IMR-90 (cell line): Measurements from ENCODE around the gene NELFE.
A peak's percentile ranks its signal among the peaks of the same experiment; 100 is the strongest.

Source experiments
- FOS ChIP-seq: fragments of 150-350 bp; IDR thresholded peaks from 2 replicates; pipeline ENCODE4 v1.6.1; 2016; ENCODE audit warnings: low read depth, low read length
- MAFK ChIP-seq: IDR thresholded peaks from 2 replicates; pipeline ENCODE4 v1.6.1; 2012; ENCODE audit warnings: low read depth, low read length, improper control_type of control experiment
- POLR2A ChIP-seq: IDR thresholded peaks from 2 replicates; pipeline ENCODE4 v1.6.1; 2012; ENCODE audit warnings: mild to moderate bottlenecking, low read depth, low read length
- RAD21 ChIP-seq: IDR thresholded peaks from 2 replicates; pipeline ENCODE4 v1.6.1; 2012; ENCODE audit warnings: low read length, improper control_type of control experiment
- TF ChIP-seq, protein P1 (sequence below): conservative IDR thresholded peaks from 2 replicates; pipeline ENCODE4 v1.5.1; 2012; ENCODE audit warnings: mild to moderate bottlenecking, low read depth, low read length, improper control_type of control experiment

DNA sequence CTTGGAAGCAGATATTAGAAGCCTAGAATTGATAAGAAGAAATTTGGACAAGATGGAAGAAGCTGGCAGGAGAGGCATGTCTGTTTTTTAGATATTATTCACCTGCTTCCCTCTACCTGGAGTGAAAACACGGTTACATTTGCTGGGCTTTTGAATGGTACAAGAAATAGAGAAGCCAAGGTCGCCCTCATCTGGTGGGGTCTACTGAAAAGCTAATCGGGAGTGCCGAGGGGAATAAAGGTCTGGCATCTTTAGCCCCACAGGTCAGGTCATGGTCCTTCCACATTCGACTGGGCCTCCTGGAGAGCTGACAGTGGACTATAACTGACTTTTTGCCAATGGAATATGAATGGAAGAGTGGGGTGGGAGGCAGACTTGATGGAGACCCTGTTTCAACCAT, 35.8 kb downstream of the NELFE start:
- no peak for TF ChIP-seq POLR2A
- TF ChIP-seq, protein P1, sequence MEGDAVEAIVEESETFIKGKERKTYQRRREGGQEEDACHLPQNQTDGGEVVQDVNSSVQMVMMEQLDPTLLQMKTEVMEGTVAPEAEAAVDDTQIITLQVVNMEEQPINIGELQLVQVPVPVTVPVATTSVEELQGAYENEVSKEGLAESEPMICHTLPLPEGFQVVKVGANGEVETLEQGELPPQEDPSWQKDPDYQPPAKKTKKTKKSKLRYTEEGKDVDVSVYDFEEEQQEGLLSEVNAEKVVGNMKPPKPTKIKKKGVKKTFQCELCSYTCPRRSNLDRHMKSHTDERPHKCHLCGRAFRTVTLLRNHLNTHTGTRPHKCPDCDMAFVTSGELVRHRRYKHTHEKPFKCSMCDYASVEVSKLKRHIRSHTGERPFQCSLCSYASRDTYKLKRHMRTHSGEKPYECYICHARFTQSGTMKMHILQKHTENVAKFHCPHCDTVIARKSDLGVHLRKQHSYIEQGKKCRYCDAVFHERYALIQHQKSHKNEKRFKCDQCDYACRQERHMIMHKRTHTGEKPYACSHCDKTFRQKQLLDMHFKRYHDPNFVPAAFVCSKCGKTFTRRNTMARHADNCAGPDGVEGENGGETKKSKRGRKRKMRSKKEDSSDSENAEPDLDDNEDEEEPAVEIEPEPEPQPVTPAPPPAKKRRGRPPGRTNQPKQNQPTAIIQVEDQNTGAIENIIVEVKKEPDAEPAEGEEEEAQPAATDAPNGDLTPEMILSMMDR, result no peak
- TF ChIP-seq FOS, result no peak
- no peak for TF ChIP-seq MAFK
- peak; percentile 14; the same call in 1 of the 2 replicates for TF ChIP-seq RAD21
